GM12878 (cell line): ENCODE measurements around the gene P2RX1. TPM values are rescaled to one million over a fixed set of nuclear protein-coding genes. Genes with fewer than 3 reads are reported as not detected.

Experiments used
- ATAC-seq: fragments of 200-7000 bp; cut with Tn5 transposase; 3 replicates; pipeline ENCODE4 v1.9.1; 2020; ENCODE audit warnings: mild to moderate bottlenecking, moderate library complexity
- BruUV-seq: library from RNA; stranded (reverse); fragments of 400-500 nt; replicated peaks from 2 replicates; lab custom pipeline; 2021; lab: Mats Ljungman, UMichigan
- CTCF ChIA-PET: fragments of 300-600 bp; sonication (Branson Sonifier 250); formaldehyde crosslinking; extraction: SDS; loops from one replicate; lab custom pipeline; 2021; ENCODE audit warnings: inconsistent platforms; lab: Yijun Ruan, JAX
- POLR2A ChIA-PET: fragments of 350-600 bp; formaldehyde crosslinking; extraction: SDS; loops from one replicate; lab custom pipeline; 2021; ENCODE audit warnings: inconsistent platforms; lab: Charles Lee
- RAD21 ChIA-PET: fragments of 300-600 bp; sonication (Branson Sonifier 250); formaldehyde crosslinking; loops from one replicate; lab custom pipeline; 2023; ENCODE audit warnings: antibody characterized with exemption; ENCODE audit not compliant: unreplicated experiment; lab: Charles Lee
- SMC1A ChIA-PET: fragments of 300-600 bp; sonication (Branson Sonifier 250); formaldehyde crosslinking; loops from one replicate; lab custom pipeline; 2023; ENCODE audit not compliant: unreplicated experiment, uncharacterized antibody; lab: Charles Lee
- DNase-seq: peaks from one replicate; pipeline ENCODE4 v3.0.0-alpha.2; 2011; ENCODE audit warnings: low read depth, low spot score
- FAIRE-seq: peaks from 3 replicates; lab custom pipeline; 2011; peaks lifted over from hg19 to GRCh38; lab: Jason Lieb, UNC
- H2AFZ ChIP-seq: 2 replicates; pipeline ENCODE4 v1.6.0; 2011; ENCODE audit warnings: low read depth, low read length, control low read depth; ENCODE audit not compliant: control insufficient read depth
- H3K27ac ChIP-seq: 2 replicates; pipeline ENCODE4 v1.5.1; 2011; ENCODE audit warnings: control low read depth; ENCODE audit not compliant: control insufficient read depth, insufficient read depth
- H3K27me3 ChIP-seq, 2 experiments: replicated peaks in 1 of 2; 2 replicates each; pipeline versions ENCODE4 v1.6.0 to v1.6.1; 2011; ENCODE audit warnings: low read length in 1 of 2; ENCODE audit not compliant: control insufficient read depth in 2 of 2, insufficient read depth in 2 of 2
- H3K36me3 ChIP-seq, 2 experiments: 2 replicates each; pipeline ENCODE4 v1.5.1; 2011; ENCODE audit warnings: low read length in 1 of 2; ENCODE audit not compliant: control insufficient read depth in 2 of 2, insufficient read depth in 2 of 2
- H3K4me1 ChIP-seq: 2 replicates; pipeline ENCODE4 v1.6.1; 2011; ENCODE audit warnings: mild to moderate bottlenecking, low read length, moderate library complexity, mixed read lengths; ENCODE audit not compliant: control insufficient read depth, insufficient read depth
- H3K4me2 ChIP-seq: 2 replicates; pipeline ENCODE4 v1.6.0; 2011; ENCODE audit warnings: control low read depth; ENCODE audit not compliant: control insufficient read depth, insufficient read depth
- H3K4me3 ChIP-seq: fragments of 200-600 bp; sonication (generic); 2 replicates; pipeline ENCODE4 v1.5.1; 2016
- H3K79me2 ChIP-seq: 2 replicates; pipeline ENCODE4 v1.6.0; 2011; ENCODE audit warnings: low read length; ENCODE audit not compliant: control insufficient read depth, insufficient read depth
- H3K9ac ChIP-seq: 2 replicates; pipeline ENCODE4 v1.8.0; 2011; ENCODE audit warnings: low read length, control low read depth, mixed read lengths; ENCODE audit not compliant: control insufficient read depth, insufficient read depth
- H3K9me3 ChIP-seq: replicated peaks from 3 replicates; pipeline ENCODE4 v1.5.1; 2011; ENCODE audit warnings: mild to moderate bottlenecking, low read length; ENCODE audit not compliant: control insufficient read depth, insufficient read depth
- H4K20me1 ChIP-seq: 2 replicates; pipeline ENCODE4 v1.6.0; 2011; ENCODE audit not compliant: control insufficient read depth, insufficient read depth
- BCL11A ChIP-seq: IDR thresholded peaks from 2 replicates; pipeline ENCODE4 v1.6.1; 2011; ENCODE audit warnings: low read depth, low read length
- CHD2 ChIP-seq: IDR thresholded peaks from 2 replicates; pipeline ENCODE4 v1.6.1; 2011; ENCODE audit warnings: low read depth, low read length, improper control_type of control experiment, borderline replicate concordance
- GABPA ChIP-seq: IDR thresholded peaks from 2 replicates; pipeline ENCODE4 v1.6.1; 2014; ENCODE audit warnings: antibody characterized with exemption, low read depth, mild to moderate bottlenecking, inconsistent platforms
- JUNB ChIP-seq: IDR thresholded peaks from 2 replicates; pipeline ENCODE4 v1.6.1; 2016; ENCODE audit warnings: antibody characterized with exemption, mild to moderate bottlenecking
- KDM1A ChIP-seq: fragments of 200-600 bp; sonication (generic); IDR thresholded peaks from 2 replicates; pipeline ENCODE4 v1.6.1; 2016; ENCODE audit warnings: borderline replicate concordance
- MEF2A ChIP-seq: IDR thresholded peaks from 2 replicates; pipeline ENCODE4 v1.6.1; 2011; ENCODE audit warnings: low read depth, mild to moderate bottlenecking, low read length, moderate library complexity; ENCODE audit not compliant: insufficient read depth
- NFYA ChIP-seq: IDR thresholded peaks from 2 replicates; pipeline ENCODE4 v1.6.1; 2011; ENCODE audit warnings: low read depth, mild to moderate bottlenecking, low read length, improper control_type of control experiment, borderline replicate concordance
- POLR2A ChIP-seq: IDR thresholded peaks from 2 replicates; pipeline ENCODE4 v1.6.1; 2011; ENCODE audit warnings: low read depth, mild to moderate bottlenecking, low read length
- RAD21 ChIP-seq: IDR thresholded peaks from 2 replicates; pipeline ENCODE4 v1.6.1; 2011; ENCODE audit warnings: mild to moderate bottlenecking, low read depth, low read length, moderate library complexity; ENCODE audit not compliant: insufficient read depth
- RCOR1 ChIP-seq: conservative IDR thresholded peaks from 2 replicates; pipeline ENCODE4 v1.6.1; 2012; ENCODE audit warnings: low read depth, low read length, improper control_type of control experiment
- SIN3A ChIP-seq: IDR thresholded peaks from 2 replicates; pipeline ENCODE4 v1.6.1; 2012; ENCODE audit warnings: low read depth, low read length, improper control_type of control experiment
- SPI1 ChIP-seq: IDR thresholded peaks from 2 replicates; pipeline ENCODE4 v1.6.1; 2011; ENCODE audit warnings: low read depth, mild to moderate bottlenecking, low read length, moderate library complexity, borderline replicate concordance; ENCODE audit not compliant: insufficient read depth
- YY1 ChIP-seq: IDR thresholded peaks from 2 replicates; pipeline ENCODE4 v1.6.1; 2011; ENCODE audit warnings: low read depth, mild to moderate bottlenecking, low read length
- WGBS: methylation state at CpG from one replicate; pipeline ENCODE4 v1.1.6; 2016; ENCODE audit warnings: low lambda C conversion rate; ENCODE audit not compliant: insufficient replicate concordance, insufficient coverage; ENCODE audit errors: missing lambda C conversion rate; 5-methylcytosine and 5-hydroxymethylcytosine counted together
- in situ Hi-C: fragments of 300-500 bp; cut with MboI; formaldehyde crosslinking; loops from 9 replicates; pipeline ENCODE4 v1.14.3; 2018; ENCODE audit warnings: mixed read lengths
- intact Hi-C: fragments of 100-400 bp; cut with micrococcal nuclease; formaldehyde crosslinking; loops from one replicate; pipeline ENCODE4 v1.14.2; 2022; ENCODE audit not compliant: unreplicated experiment
- polyA plus RNA-seq, 11 experiments: library from polyadenylated mRNA; depleted of rRNA in 4 of 11; unstranded in 6 of 11; stranded (reverse) in 5 of 11; fragments of >200 nt; fragmentation: Nextera tagmentation in 4 of 11; fragmentation: Illumina TruSeq in 1 of 11; extraction: Ambion mirVana in 4 of 11; extraction: Trizol in 1 of 11; gene quantifications; 1 replicate in 1 of 11; 2 replicates in 10 of 11; pipeline versions ENCODE4 v1.2.1 to v1.2.3, GENCODE V29; 2011 to 2016; ENCODE audit warnings: inconsistent platforms in 2 of 11, missing spikeins in 2 of 11, low read depth in 1 of 11
- total RNA-seq, 4 experiments: library from RNA; depleted of rRNA in 3 of 4; stranded (reverse); fragments of >200 nt in 3 of 4; fragmentation: Illumina TruSeq in 1 of 4; extraction: Trizol in 1 of 4; gene quantifications; 2 replicates each; pipeline versions ENCODE4 v1.2.1 to v1.2.3, GENCODE V29; 2013 to 2021
- TF ChIP-seq, protein P1 (sequence below): fragments of 450-650 bp; IDR thresholded peaks from 2 replicates; pipeline ENCODE4 v1.6.1; 2017; ENCODE audit warnings: mild to moderate bottlenecking, moderate library complexity
- TF ChIP-seq, protein P2 (sequence below): fragments of 450-650 bp; IDR thresholded peaks from 2 replicates; pipeline ENCODE4 v1.6.1; 2016; ENCODE audit warnings: mild to moderate bottlenecking, moderate library complexity, borderline replicate concordance

Gene P2RX1
- total and polyA plus RNA-seq, 10 of the 15 experiments (the other 5 are each of a cell fraction or from before 2014, with no cell fraction given) = 0.12 to 6.2 (median 3.4) TPM

DNA sequence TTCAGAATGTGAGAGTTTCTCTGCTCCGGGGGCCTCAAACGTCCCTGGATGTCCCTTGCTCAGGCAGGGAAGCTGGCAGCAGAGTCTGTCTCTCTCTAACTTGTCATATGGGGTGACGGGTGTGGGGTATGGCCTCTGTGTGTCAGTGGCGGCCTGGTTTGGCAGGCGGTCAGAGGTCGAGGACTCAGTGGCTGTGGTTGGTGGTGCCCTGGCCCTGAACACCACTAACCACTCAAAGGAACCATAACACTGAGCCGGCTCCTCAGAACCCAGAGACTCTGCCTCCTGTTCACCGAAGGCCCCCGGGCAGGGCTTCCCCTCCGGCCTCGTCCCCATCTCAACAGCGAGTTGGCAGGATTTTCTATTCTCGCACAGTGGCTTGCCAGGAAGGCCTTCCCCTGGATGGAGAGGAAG lies 677 bp downstream of the P2RX1 start (continued):
- TF ChIP-seq, protein P1, sequence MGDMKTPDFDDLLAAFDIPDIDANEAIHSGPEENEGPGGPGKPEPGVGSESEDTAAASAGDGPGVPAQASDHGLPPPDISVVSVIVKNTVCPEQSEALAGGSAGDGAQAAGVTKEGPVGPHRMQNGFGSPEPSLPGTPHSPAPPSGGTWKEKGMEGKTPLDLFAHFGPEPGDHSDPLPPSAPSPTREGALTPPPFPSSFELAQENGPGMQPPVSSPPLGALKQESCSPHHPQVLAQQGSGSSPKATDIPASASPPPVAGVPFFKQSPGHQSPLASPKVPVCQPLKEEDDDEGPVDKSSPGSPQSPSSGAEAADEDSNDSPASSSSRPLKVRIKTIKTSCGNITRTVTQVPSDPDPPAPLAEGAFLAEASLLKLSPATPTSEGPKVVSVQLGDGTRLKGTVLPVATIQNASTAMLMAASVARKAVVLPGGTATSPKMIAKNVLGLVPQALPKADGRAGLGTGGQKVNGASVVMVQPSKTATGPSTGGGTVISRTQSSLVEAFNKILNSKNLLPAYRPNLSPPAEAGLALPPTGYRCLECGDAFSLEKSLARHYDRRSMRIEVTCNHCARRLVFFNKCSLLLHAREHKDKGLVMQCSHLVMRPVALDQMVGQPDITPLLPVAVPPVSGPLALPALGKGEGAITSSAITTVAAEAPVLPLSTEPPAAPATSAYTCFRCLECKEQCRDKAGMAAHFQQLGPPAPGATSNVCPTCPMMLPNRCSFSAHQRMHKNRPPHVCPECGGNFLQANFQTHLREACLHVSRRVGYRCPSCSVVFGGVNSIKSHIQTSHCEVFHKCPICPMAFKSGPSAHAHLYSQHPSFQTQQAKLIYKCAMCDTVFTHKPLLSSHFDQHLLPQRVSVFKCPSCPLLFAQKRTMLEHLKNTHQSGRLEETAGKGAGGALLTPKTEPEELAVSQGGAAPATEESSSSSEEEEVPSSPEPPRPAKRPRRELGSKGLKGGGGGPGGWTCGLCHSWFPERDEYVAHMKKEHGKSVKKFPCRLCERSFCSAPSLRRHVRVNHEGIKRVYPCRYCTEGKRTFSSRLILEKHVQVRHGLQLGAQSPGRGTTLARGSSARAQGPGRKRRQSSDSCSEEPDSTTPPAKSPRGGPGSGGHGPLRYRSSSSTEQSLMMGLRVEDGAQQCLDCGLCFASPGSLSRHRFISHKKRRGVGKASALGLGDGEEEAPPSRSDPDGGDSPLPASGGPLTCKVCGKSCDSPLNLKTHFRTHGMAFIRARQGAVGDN = 0 out of 2 replicates have a peak, but pooled peaks have one; percentile 13
- TF ChIP-seq YY1 = no peak

DNA sequence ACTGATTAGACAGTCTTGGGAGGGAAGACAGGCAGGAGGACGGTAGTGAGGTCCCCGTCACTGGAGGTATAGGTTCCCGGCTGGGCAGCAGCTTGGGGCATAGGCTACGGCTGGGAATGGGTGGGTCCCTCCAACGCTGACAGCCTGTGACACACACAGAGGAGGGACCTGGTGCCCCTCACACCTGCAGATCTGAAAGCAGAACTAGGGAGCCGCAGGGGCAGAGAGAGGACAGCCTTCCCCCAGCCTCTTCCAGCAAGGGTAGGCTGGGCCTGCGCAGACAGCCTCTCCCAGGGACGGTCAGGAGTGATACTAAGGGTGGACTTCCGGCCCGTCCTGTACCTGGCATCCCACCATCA lies 2.0 kb downstream of the P2RX1 start:
- intact Hi-C loops (loop anchor here (2.0 to 5.0 kb wide), 3 partner anchors 48 to 161 kb away; partner anchors contain the start of gene ATP2A3), in situ Hi-C loops (loop anchor here (5.0 kb wide), 1 partner anchor 93 kb away; no protein-coding TSS in a partner anchor)
- Histone ChIP-seq H4K20me1 (no peaks in the 10 kb centered on the region), H3K27ac (peak overlapping the region; percentile 86), H3K9me3 (no peaks in the 10 kb centered on the region; the same call in 2 of the 3 replicates), H2AFZ (peak overlapping the region; percentile 73), H3K79me2 (peaks cover 15% of the 10 kb centered on the region), H3K4me3 (peak overlapping the region; percentile 52), H3K4me2 (peak overlapping the region; percentile 81), H3K9ac (peak overlapping the region; percentile 59), H3K27me3 (no peaks in the 10 kb centered on the region), H3K36me3 (no peaks in the 10 kb centered on the region), H3K4me1 (peaks cover 54% of the 10 kb centered on the region)
- no TSS peak for BruUV-seq
- ChIA-PET POLR2A (interaction anchor here (0.5 to 4.2 kb wide), 6 partner anchors 11 to 160 kb away, joined by 3 to 18 read pairs (median 6); partner anchors contain the start of gene ATP2A3), SMC1A (interaction anchor here (0.9 to 4.5 kb wide), 19 partner anchors 11 to 176 kb away, joined by 3 to 45 read pairs (median 6); no protein-coding TSS in a partner anchor), RAD21 (interaction anchor here (0.6 to 5.9 kb wide), 25 partner anchors 9 to 648 kb away, joined by 3 to 70 read pairs (median 4); partner anchors contain the start of genes CAMKK1, CYB5D2, NCBP3 and ZZEF1), CTCF (interaction anchor here (0.5 to 7.7 kb wide), 43 partner anchors 9 to 499 kb away, joined by 3 to 119 read pairs (median 5); partner anchors contain the start of genes ATP2A3, CYB5D2 and ZZEF1)
- peak; percentile 49 for DNase-seq
- WGBS = 4% methylated on average over 10 of the region's 10 CpGs
- FAIRE-seq = no peak
- ATAC-seq = peak; percentile 69
- TF ChIP-seq NFYA (no peak), CHD2 (0 out of 2 replicates have a peak, but pooled peaks have one; percentile 42), RAD21 (no peak), RCOR1 (no peak), GABPA (no peak), BCL11A (no peak), SPI1 (peak; percentile 69), SIN3A (no peak), MEF2A (no peak), KDM1A (no peak), POLR2A (peak; percentile 75), JUNB (no peak)
- TF ChIP-seq, protein P2, sequence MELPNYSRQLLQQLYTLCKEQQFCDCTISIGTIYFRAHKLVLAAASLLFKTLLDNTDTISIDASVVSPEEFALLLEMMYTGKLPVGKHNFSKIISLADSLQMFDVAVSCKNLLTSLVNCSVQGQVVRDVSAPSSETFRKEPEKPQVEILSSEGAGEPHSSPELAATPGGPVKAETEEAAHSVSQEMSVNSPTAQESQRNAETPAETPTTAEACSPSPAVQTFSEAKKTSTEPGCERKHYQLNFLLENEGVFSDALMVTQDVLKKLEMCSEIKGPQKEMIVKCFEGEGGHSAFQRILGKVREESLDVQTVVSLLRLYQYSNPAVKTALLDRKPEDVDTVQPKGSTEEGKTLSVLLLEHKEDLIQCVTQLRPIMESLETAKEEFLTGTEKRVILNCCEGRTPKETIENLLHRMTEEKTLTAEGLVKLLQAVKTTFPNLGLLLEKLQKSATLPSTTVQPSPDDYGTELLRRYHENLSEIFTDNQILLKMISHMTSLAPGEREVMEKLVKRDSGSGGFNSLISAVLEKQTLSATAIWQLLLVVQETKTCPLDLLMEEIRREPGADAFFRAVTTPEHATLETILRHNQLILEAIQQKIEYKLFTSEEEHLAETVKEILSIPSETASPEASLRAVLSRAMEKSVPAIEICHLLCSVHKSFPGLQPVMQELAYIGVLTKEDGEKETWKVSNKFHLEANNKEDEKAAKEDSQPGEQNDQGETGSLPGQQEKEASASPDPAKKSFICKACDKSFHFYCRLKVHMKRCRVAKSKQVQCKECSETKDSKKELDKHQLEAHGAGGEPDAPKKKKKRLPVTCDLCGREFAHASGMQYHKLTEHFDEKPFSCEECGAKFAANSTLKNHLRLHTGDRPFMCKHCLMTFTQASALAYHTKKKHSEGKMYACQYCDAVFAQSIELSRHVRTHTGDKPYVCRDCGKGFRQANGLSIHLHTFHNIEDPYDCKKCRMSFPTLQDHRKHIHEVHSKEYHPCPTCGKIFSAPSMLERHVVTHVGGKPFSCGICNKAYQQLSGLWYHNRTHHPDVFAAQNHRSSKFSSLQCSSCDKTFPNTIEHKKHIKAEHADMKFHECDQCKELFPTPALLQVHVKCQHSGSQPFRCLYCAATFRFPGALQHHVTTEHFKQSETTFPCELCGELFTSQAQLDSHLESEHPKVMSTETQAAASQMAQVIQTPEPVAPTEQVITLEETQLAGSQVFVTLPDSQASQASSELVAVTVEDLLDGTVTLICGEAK = no peak
